GM23248 (cell line): Measurements from ENCODE around the gene SLC25A39. TPM values are rescaled to one million over a fixed set of nuclear protein-coding genes. Genes with fewer than 3 reads are reported as not detected.

Experiments
- DNase-seq: peaks from one replicate; pipeline ENCODE4 v3.0.0-alpha.2; 2015
- H2AFZ ChIP-seq: fragments of 200-600 bp; sonication (generic); 2 replicates; pipeline ENCODE4 v1.6.1; 2016; ENCODE audit warnings: antibody characterized with exemption
- H3F3A ChIP-seq: fragments of 200-600 bp; sonication (generic); 2 replicates; pipeline ENCODE4 v1.6.1; 2016; ENCODE audit warnings: mild to moderate bottlenecking, antibody characterized with exemption, mixed run types; ENCODE audit not compliant: insufficient read depth
- H3K27ac ChIP-seq: fragments of 200-600 bp; sonication (generic); 2 replicates; pipeline ENCODE4 v1.5.1; 2016; ENCODE audit warnings: mild to moderate bottlenecking
- H3K27me3 ChIP-seq: fragments of 200-600 bp; sonication (generic); replicated peaks from 2 replicates; pipeline ENCODE4 v1.6.1; 2016; ENCODE audit warnings: mild to moderate bottlenecking; ENCODE audit not compliant: insufficient read depth
- H3K36me3 ChIP-seq: fragments of 200-600 bp; sonication (generic); 2 replicates; pipeline ENCODE4 v1.6.1; 2016; ENCODE audit warnings: low read depth, mild to moderate bottlenecking
- H3K4me1 ChIP-seq: fragments of 200-600 bp; sonication (generic); 2 replicates; pipeline ENCODE4 v1.6.1; 2016; ENCODE audit warnings: mild to moderate bottlenecking; ENCODE audit not compliant: insufficient read depth
- H3K4me2 ChIP-seq: fragments of 200-600 bp; sonication (generic); one replicate; pipeline ENCODE4 v1.6.1; 2016; ENCODE audit warnings: mild to moderate bottlenecking; ENCODE audit not compliant: unreplicated experiment
- H3K4me3 ChIP-seq: fragments of 200-600 bp; sonication (generic); 2 replicates; pipeline ENCODE4 v1.5.1; 2016; ENCODE audit warnings: mild to moderate bottlenecking
- H3K79me2 ChIP-seq: fragments of 200-600 bp; sonication (generic); 2 replicates; pipeline ENCODE4 v1.6.1; 2016; ENCODE audit warnings: mild to moderate bottlenecking; ENCODE audit not compliant: insufficient read depth
- H3K9ac ChIP-seq: fragments of 200-600 bp; sonication (generic); 2 replicates; pipeline ENCODE4 v1.6.1; 2016; ENCODE audit warnings: mild to moderate bottlenecking
- H3K9me2 ChIP-seq: fragments of 200-600 bp; sonication (generic); 2 replicates; pipeline ENCODE4 v1.6.1; 2016; ENCODE audit warnings: mixed run types, mild to moderate bottlenecking, moderate library complexity; ENCODE audit not compliant: insufficient read depth
- H3K9me3 ChIP-seq: fragments of 200-600 bp; sonication (generic); one replicate; pipeline ENCODE4 v1.6.1; 2017; ENCODE audit warnings: low read depth
- H4K20me1 ChIP-seq: fragments of 200-600 bp; sonication (generic); 2 replicates; pipeline ENCODE4 v1.6.0; 2016; ENCODE audit not compliant: insufficient read depth
- EZH2 ChIP-seq: fragments of 200-600 bp; sonication (generic); IDR thresholded peaks from 2 replicates; pipeline ENCODE4 v1.6.1; 2018; ENCODE audit warnings: antibody characterized with exemption, mild to moderate bottlenecking; ENCODE audit not compliant: insufficient read depth, poor library complexity, severe bottlenecking
- EZH2phosphoT487 ChIP-seq: fragments of 200-600 bp; sonication (generic); IDR thresholded peaks from 2 replicates; pipeline ENCODE4 v1.6.1; 2018; ENCODE audit warnings: antibody characterized with exemption, moderate library complexity, mild to moderate bottlenecking, low read depth; ENCODE audit not compliant: insufficient read depth
- WGBS, 2 experiments: methylation state at CpG; one replicate each; pipeline ENCODE4 v1.1.6; 2015 to 2017; ENCODE audit warnings: low lambda C conversion rate in 2 of 2, low coverage in 1 of 2; ENCODE audit errors: missing lambda C conversion rate in 2 of 2; 5-methylcytosine and 5-hydroxymethylcytosine counted together
- in situ Hi-C: fragments of 300-500 bp; cut with MboI; formaldehyde crosslinking; loops from 2 replicates; pipeline ENCODE4 v1.15.0; 2020
- polyA plus RNA-seq: library from polyadenylated mRNA; unstranded; fragments of >200 nt; fragmentation: Nextera tagmentation; extraction: Ambion mirVana; gene quantifications from 2 replicates; pipeline ENCODE4 v1.2.1, GENCODE V29; 2016
- total RNA-seq: library from RNA; depleted of rRNA; stranded (reverse); fragments of >200 nt; shearing (Covaris generic); gene quantifications from 2 replicates; pipeline ENCODE4 v1.2.3, GENCODE V29; 2014

Gene SLC25A39
- total and polyA plus RNA-seq, 2 experiments from 2014 or later, result 117 to 118 TPM

DNA sequence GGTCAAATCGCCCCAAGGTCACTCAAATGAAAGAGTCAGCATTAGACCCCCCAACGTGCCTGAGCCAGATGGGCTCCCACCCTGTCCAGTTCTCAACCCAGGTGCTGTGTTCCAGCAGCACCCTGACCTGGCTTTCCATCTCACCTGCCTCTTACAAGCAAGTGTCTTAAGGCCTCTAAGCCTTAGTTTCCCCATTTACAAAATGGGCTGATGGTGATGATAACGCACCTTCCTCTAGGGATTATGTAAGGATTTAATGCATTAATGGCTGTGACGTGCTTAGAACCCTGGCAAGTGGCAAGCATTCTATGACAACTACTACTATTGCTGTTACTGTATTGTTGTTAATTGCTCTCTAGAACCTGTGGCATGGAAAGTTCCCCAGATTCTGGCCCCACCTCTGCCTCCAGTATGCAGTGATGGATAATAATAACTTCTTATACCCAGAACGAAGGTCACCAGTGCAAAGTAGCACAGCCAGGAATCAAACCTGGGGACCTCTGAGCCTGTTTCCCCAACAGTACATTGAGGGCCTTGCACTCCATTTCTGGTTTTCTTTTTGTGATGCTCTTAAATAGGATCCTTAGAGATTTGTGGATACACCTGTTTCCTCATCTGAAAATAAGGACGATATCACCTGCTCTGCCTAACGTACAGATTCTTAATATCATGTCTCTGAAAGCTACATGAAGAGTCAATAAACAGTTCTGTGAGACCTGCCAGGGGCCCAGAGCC lies 3.3 kb upstream of the SLC25A39 start:
- Histone ChIP-seq H3K27me3 (no peaks in the 10 kb centered on the region), H3K4me2 (no peak overlapping the region), H3K9ac (no peak overlapping the region), H3K79me2 (peaks cover 13% of the 10 kb centered on the region), H3K9me2 (no peaks in the 10 kb centered on the region), H4K20me1 (no peaks in the 10 kb centered on the region), H2AFZ (no peak overlapping the region), H3K4me3 (no peak overlapping the region), H3K36me3 (no peaks in the 10 kb centered on the region), H3K9me3 (no peaks in the 10 kb centered on the region), H3F3A (peaks cover 16% of the 10 kb centered on the region), H3K27ac (peak overlapping the region; percentile 31; the same call in 1 of the 2 replicates), H3K4me1 (peaks cover 7% of the 10 kb centered on the region; the same call in 1 of the 2 replicates)
- TF ChIP-seq EZH2 (no peak), EZH2phosphoT487 (no peak)
- no peak for DNase-seq
- in situ Hi-C loops, result loop anchor here (5.0 kb wide), 1 partner anchor 106 kb away; no protein-coding TSS in a partner anchor
- 60% methylated on average over 7 of the region's 7 CpGs for WGBS, 2 experiments

DNA sequence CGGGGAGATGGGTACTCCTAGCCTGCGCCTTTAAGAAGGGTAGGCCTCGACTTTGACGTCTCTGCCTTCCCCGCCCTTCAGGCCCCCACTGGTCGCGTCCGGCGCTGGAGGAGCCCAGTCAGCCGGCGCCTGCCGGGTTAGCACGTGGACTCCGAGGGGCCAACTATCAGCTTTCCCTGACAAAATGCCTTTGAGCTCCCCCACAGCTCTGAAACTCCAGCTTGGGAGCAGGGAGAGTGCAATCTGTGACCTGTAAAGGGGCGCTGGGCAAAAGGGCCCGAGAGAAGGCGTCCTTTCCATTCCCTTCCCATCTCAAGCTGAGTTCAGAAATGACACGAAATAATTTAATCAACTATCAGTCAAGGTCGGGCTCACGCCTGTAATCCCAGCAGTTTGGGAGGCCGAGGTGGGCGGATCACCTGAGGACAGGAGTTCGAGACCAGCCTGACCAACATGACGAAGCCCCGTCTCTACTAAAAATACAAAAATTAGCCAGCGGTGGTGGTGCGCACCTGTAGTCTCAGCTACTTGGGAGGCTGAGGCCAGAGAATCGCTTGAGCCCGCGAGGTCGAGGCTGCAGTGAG lies 2.3 kb upstream of the SLC25A39 start:
- Histone ChIP-seq H3K4me1 (peaks cover 7% of the 10 kb centered on the region; the same call in 1 of the 2 replicates), H3K36me3 (no peaks in the 10 kb centered on the region), H3K27me3 (no peaks in the 10 kb centered on the region), H3K9ac (peak overlapping the region; percentile 51), H3F3A (peaks cover 16% of the 10 kb centered on the region), H3K4me2 (peak overlapping the region; percentile 50), H3K9me2 (no peaks in the 10 kb centered on the region), H2AFZ (peak overlapping the region; percentile 75), H3K9me3 (no peaks in the 10 kb centered on the region), H3K79me2 (peaks cover 15% of the 10 kb centered on the region), H3K27ac (peak overlapping the region; percentile 56), H4K20me1 (no peaks in the 10 kb centered on the region), H3K4me3 (peak overlapping the region; percentile 55)
- TF ChIP-seq EZH2phosphoT487 (no peak), EZH2 (no peak)
- WGBS, 2 experiments, result 20 to 25% methylated on average over 27 to 31 of the region's 31 CpGs
- peak; percentile 99 for DNase-seq
- in situ Hi-C loops, result loop anchor here (5.0 kb wide), 1 partner anchor 105 kb away; no protein-coding TSS in a partner anchor

DNA sequence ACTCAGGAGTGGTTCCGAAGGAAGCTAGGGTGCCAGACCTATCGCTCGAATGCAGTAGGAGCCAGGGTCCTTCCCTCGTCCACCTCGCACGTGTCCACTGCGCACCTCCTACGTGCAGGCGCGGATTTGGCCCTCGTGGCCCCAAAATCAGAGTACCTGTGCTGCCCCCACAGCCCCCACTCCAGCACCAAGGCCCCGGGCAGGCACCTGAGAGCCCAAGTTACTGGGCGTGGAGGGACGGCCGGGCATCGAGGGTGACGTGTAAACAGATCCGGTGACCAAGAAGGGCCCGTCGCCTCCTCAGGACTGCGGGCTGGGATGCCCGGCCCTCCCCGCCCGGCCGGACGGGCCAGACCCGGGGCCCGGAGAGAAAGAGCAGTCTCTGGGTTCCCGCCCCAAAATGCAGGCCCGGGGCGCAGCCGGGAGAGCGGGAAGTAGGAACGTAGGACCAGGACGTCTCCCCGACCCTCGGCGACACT lies 492 bp downstream of the SLC25A39 start:
- Histone ChIP-seq H3K36me3 (no peaks in the 10 kb centered on the region), H3K4me1 (peaks cover 7% of the 10 kb centered on the region; the same call in 1 of the 2 replicates), H3K4me2 (peak overlapping the region; percentile 78), H4K20me1 (no peaks in the 10 kb centered on the region), H3F3A (peaks cover 16% of the 10 kb centered on the region), H3K9me2 (no peaks in the 10 kb centered on the region), H3K79me2 (peaks cover 15% of the 10 kb centered on the region), H3K27ac (peak overlapping the region; percentile 38; the same call in 1 of the 2 replicates), H3K27me3 (no peaks in the 10 kb centered on the region), H3K9me3 (no peaks in the 10 kb centered on the region), H2AFZ (peak overlapping the region; percentile 56), H3K9ac (peak overlapping the region; percentile 88), H3K4me3 (peak overlapping the region; percentile 78)
- WGBS, 2 experiments, result 4 to 6% methylated on average over 21 to 36 of the region's 38 CpGs
- TF ChIP-seq EZH2 (no peak), EZH2phosphoT487 (no peak)
- in situ Hi-C loops, result no loop called here
- DNase-seq, result peak; percentile 61

DNA sequence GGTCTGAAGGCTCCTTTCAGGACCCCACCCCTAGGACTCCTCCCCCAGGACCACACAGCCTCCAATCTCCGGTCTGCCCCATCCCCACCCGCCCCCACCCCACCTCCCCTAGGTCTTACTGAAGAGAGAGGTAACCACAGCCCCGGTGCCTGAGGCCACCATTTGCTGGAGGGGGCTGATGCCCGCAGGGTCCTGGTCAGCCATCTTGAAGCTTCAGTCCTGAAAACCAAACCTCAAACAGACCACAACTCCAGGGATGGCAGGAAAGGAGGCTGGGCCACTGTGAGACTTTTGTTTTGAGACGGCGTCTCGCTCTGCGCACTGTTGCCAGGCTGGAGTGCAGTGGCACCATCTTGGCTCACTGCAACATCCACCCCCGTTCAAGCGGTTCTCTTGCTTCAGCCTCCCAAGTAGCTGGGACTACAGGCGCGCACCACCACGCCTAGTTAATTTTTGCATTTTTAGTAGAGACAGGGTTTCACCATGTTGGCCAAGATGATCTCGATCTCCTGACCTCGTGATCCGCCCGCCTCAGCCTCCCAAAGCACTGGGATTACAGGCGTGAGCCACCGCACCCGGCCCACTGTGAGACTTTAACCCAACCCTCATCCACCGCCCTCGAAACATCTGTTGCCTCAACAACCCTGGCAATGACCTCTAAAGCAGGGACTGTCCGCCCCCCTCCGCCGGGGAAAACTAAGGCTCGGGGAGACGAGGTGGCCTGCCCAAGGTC lies 1.1 kb downstream of the SLC25A39 start:
- H3K4me1 ChIP-seq, result peaks cover 4% of the 10 kb centered on the region; the same call in 1 of the 2 replicates
- H3K27me3 ChIP-seq, result no peaks in the 10 kb centered on the region
- in situ Hi-C loops, result no loop called here
- no peaks in the 10 kb centered on the region for H3K9me3 ChIP-seq
- no peak overlapping the region for H3K27ac ChIP-seq
- H2AFZ ChIP-seq, result no peak overlapping the region; the same call in 1 of the 2 replicates
- DNase-seq, result no peak
- no peaks in the 10 kb centered on the region for H4K20me1 ChIP-seq
- TF ChIP-seq EZH2, result no peak
- no peak for TF ChIP-seq EZH2phosphoT487
- H3K9ac ChIP-seq, result peak overlapping the region; percentile 88
- peaks cover 15% of the 10 kb centered on the region for H3K79me2 ChIP-seq
- H3K36me3 ChIP-seq, result no peaks in the 10 kb centered on the region
- WGBS, 2 experiments, result 64% methylated on average over 24 to 27 of the region's 27 CpGs
- H3K9me2 ChIP-seq, result no peaks in the 10 kb centered on the region
- H3K4me3 ChIP-seq, result peak overlapping the region; percentile 78
- peak overlapping the region; percentile 78 for H3K4me2 ChIP-seq
- H3F3A ChIP-seq, result peaks cover 16% of the 10 kb centered on the region
